ENCODE results near the gene MCF2L2.

GRCh38 chr3:183300996-183301562 lies 127.3 kb downstream of the MCF2L2 start:
- TF ChIP-seq ZFX (IDR thresholded peaks at IDR 0.05; ENCODE audit: borderline replicate concordance) (no peak), CTCF (IDR thresholded peaks at IDR 0.05) (no peak)

Measured in 22Rv1 (cell line).